Tibial nerve (tissue), 4 donors: ENCODE measurements around the gene MYL12B. TPM values are rescaled to one million over a fixed set of nuclear protein-coding genes. Genes with fewer than 3 reads are reported as not detected.

ENCODE experiments used
- DNase-seq, 2 donors: peaks; one replicate each; pipeline ENCODE4 v3.0.0-alpha.2; 2019; ENCODE audit warnings: low spot score in 2 of 2
- H3K27ac ChIP-seq, 4 donors: fragments of 200-600 bp; sonication (generic) in 3 of 4; one replicate each; pipeline ENCODE4 v1.5.1; 2017 to 2019; ENCODE audit warnings: mild to moderate bottlenecking in 1 of 4
- H3K27me3 ChIP-seq, 2 donors: fragments of 200-600 bp; sonication (generic) in 1 of 2; one replicate each; pipeline versions ENCODE4 v1.5.1 to v1.6.0; 2017 to 2019
- H3K36me3 ChIP-seq, 3 donors: fragments of 200-600 bp; sonication (generic); one replicate each; pipeline ENCODE4 v1.5.1; 2018 to 2019
- H3K4me1 ChIP-seq, 4 donors: fragments of 200-600 bp; sonication (generic) in 3 of 4; one replicate each; pipeline ENCODE4 v1.5.1; 2017 to 2019
- H3K4me3 ChIP-seq, 4 donors: fragments of 200-600 bp; sonication (generic) in 3 of 4; one replicate each; pipeline ENCODE4 v1.5.1; 2017 to 2019; ENCODE audit warnings: mild to moderate bottlenecking in 1 of 4, moderate library complexity in 1 of 4
- H3K9me3 ChIP-seq, 4 donors: fragments of 200-600 bp; sonication (generic) in 3 of 4; one replicate each; pipeline ENCODE4 v1.5.1; 2017 to 2019
- CTCF ChIP-seq, 5 experiments: fragments of 200-600 bp in 3 of 5; fragments of 450-650 bp in 2 of 5; sonication (generic) in 3 of 5; IDR thresholded peaks; one replicate each; pipeline ENCODE4 v1.5.1; 2016 to 2019; ENCODE audit warnings: antibody characterized with exemption in 5 of 5, mild to moderate bottlenecking in 3 of 5, moderate library complexity in 2 of 5
- EP300 ChIP-seq, 2 donors: sonication (generic); formaldehyde crosslinking; IDR thresholded peaks; one replicate each; pipeline ENCODE4 v1.6.1; 2017; ENCODE audit warnings: antibody characterized with exemption in 2 of 2, mild to moderate bottlenecking in 1 of 2
- POLR2A ChIP-seq, 2 donors: fragments of 450-650 bp; IDR thresholded peaks; one replicate each; pipeline ENCODE4 v1.6.1; 2017; ENCODE audit warnings: antibody characterized with exemption in 2 of 2, mild to moderate bottlenecking in 2 of 2, moderate library complexity in 2 of 2
- WGBS, 2 donors: methylation state at CpG; one replicate each; pipeline ENCODE4 v1.1.5; 2018; 5-methylcytosine and 5-hydroxymethylcytosine counted together
- total RNA-seq, 4 donors: library from RNA; depleted of rRNA; stranded (reverse); fragments of >200 nt; gene quantifications; one replicate each; pipeline ENCODE4 v1.1.0, GENCODE V29; 2016

Gene MYL12B
- total RNA-seq, 4 donors from 2014 or later: 244 to 321 (median 281) TPM

- no peak overlapping the region for H3K27ac ChIP-seq
- no peaks in the 10 kb centered on the region for H3K9me3 ChIP-seq
- DNase-seq: no peak
- no peaks in the 10 kb centered on the region for H3K27me3 ChIP-seq
- WGBS, 2 donors: 90 to 94% methylated on average over 6 of the region's 6 CpGs
- H3K4me1 ChIP-seq: peaks cover 0 to 25% (median 2%) of the 10 kb centered on the region in 4 donors
- H3K4me3 ChIP-seq: no peak overlapping the region
- TF ChIP-seq POLR2A (IDR thresholded peaks at IDR 0.05) (no peak), CTCF (IDR thresholded peaks at IDR 0.05) (no peak), EP300 (IDR thresholded peaks at IDR 0.05) (no peak)
- no peaks in the 10 kb centered on the region for H3K36me3 ChIP-seq
Observed at GRCh38 chr18:3221496-3221895, 40.4 kb upstream of the MYL12B start.

- no peak for TF ChIP-seq CTCF (IDR thresholded peaks at IDR 0.05)
- no peak for TF ChIP-seq POLR2A (IDR thresholded peaks at IDR 0.05)
- TF ChIP-seq EP300 (IDR thresholded peaks at IDR 0.05): no peak
- Histone ChIP-seq H3K4me1 (peaks cover 0 to 17% (median 2%) of the 10 kb centered on the region in 4 donors), H3K27ac (no peak overlapping the region), H3K36me3 (no peaks in the 10 kb centered on the region), H3K27me3 (no peaks in the 10 kb centered on the region), H3K4me3 (no peak overlapping the region), H3K9me3 (no peaks in the 10 kb centered on the region)
- WGBS, 2 donors: 81 to 84% methylated on average over 1 of the region's 1 CpG
- no peak for DNase-seq
Observed at GRCh38 chr18:3223356-3223755, 38.6 kb upstream of the MYL12B start.

GRCh38 chr18:3224223-3224622 is 37.7 kb upstream of the MYL12B start:
- TF ChIP-seq POLR2A (IDR thresholded peaks at IDR 0.05) (no peak), CTCF (IDR thresholded peaks at IDR 0.05) (no peak), EP300 (IDR thresholded peaks at IDR 0.05) (no peak)
- Histone ChIP-seq H3K27me3 (no peaks in the 10 kb centered on the region), H3K9me3 (no peaks in the 10 kb centered on the region), H3K36me3 (no peaks in the 10 kb centered on the region), H3K4me1 (peaks cover 0 to 8% (median 0%) of the 10 kb centered on the region in 4 donors), H3K27ac (no peak overlapping the region), H3K4me3 (no peak overlapping the region)
- 95 to 96% methylated on average over 3 of the region's 3 CpGs for WGBS, 2 donors
- DNase-seq: no peak

GRCh38 chr18:3225588-3225987 is 36.3 kb upstream of the MYL12B start:
- no peak for DNase-seq
- WGBS, 2 donors: 77 to 83% methylated on average over 3 of the region's 3 CpGs
- Histone ChIP-seq H3K4me3 (no peak overlapping the region), H3K27ac (no peak overlapping the region), H3K9me3 (no peaks in the 10 kb centered on the region), H3K36me3 (no peaks in the 10 kb centered on the region), H3K4me1 (no peaks in the 10 kb centered on the region), H3K27me3 (no peaks in the 10 kb centered on the region)
- no peak for TF ChIP-seq CTCF (IDR thresholded peaks at IDR 0.05)
- TF ChIP-seq POLR2A (IDR thresholded peaks at IDR 0.05): no peak
- no peak for TF ChIP-seq EP300 (IDR thresholded peaks at IDR 0.05)

- no peaks in the 10 kb centered on the region for H3K4me1 ChIP-seq
- H3K27ac ChIP-seq: peak overlapping the region in 1 of 4 donors; percentile 19
- WGBS, 2 donors: 75 to 79% methylated on average over 6 of the region's 6 CpGs
- no peak for DNase-seq
- H3K36me3 ChIP-seq: no peaks in the 10 kb centered on the region
- no peaks in the 10 kb centered on the region for H3K27me3 ChIP-seq
- no peak overlapping the region for H3K4me3 ChIP-seq
- H3K9me3 ChIP-seq: no peaks in the 10 kb centered on the region
- TF ChIP-seq CTCF (IDR thresholded peaks at IDR 0.05): no peak
- peak in 1 of 2 donors; percentile 42 for TF ChIP-seq EP300 (IDR thresholded peaks at IDR 0.05)
Observed at GRCh38 chr18:3226048-3226447, 35.9 kb upstream of the MYL12B start.
